Activated naive CD4-positive, alpha-beta T cell treated with anti-CD3 and anti-CD28 coated beads, Interleukin-2, amount 10 ng/mL, durations not matched to agents 7 days and 5 days (primary cell): ENCODE data around the gene DEPDC4.
"Not testable (repeated sequence)": the region's sequence is repeated elsewhere in the genome, so short reads cannot be mapped to it uniquely, and the experiment has no call there.

ENCODE experiments used
- CTCF ChIA-PET: fragments of 350-600 bp; sonication (Branson Sonifier 250); formaldehyde crosslinking; loops from one replicate; lab custom pipeline; 2021; ENCODE audit warnings: antibody characterized with exemption; lab: Charles Lee
- DNase-seq: peaks from one replicate; pipeline ENCODE4 v3.0.0-alpha.2; 2020
- H3K27ac Mint-ChIP-seq: one replicate; pipeline ENCODE4 v1.8.0; 2021; ENCODE audit warnings: mild to moderate bottlenecking, moderate library complexity, mixed read lengths
- H3K27me3 Mint-ChIP-seq: one replicate; pipeline ENCODE4 v1.8.0; 2021; ENCODE audit warnings: mild to moderate bottlenecking, mixed read lengths
- H3K36me3 Mint-ChIP-seq: one replicate; pipeline ENCODE4 v1.8.0; 2021; ENCODE audit warnings: mixed read lengths
- H3K4me1 Mint-ChIP-seq: one replicate; pipeline ENCODE4 v1.8.0; 2021; ENCODE audit warnings: mixed read lengths
- H3K4me3 Mint-ChIP-seq: one replicate; pipeline ENCODE4 v1.8.0; 2021; ENCODE audit warnings: mild to moderate bottlenecking, moderate library complexity, mixed read lengths
- H3K9me3 Mint-ChIP-seq: one replicate; pipeline ENCODE4 v1.8.0; 2021; ENCODE audit warnings: mixed read lengths

Gene DEPDC4

GRCh38 chr12:100266835-100267602, at the start of gene DEPDC4, which contains the start of gene SCYL2:
TSS of gene DEPDC4 (minus strand) at chr12:100267079. CDS start at chr12:100267076, 3 bp downstream.
TSS of gene SCYL2 (plus strand) at chr12:100267177. CDS start at chr12:100282971, 15,794 bp downstream.
- H3K27ac Mint-ChIP-seq = peak within 1 kb of the TSS; percentile 99
- CTCF ChIA-PET = interaction anchor here (0.6 to 1.2 kb wide), 2 partner anchors 32 to 113 kb away, joined by 3 to 5 read pairs; no protein-coding TSS in a partner anchor
- peak within 1 kb of the TSS; percentile 99 for H3K4me3 Mint-ChIP-seq
- peaks cover 7% of the 10 kb centered on the region for H3K36me3 Mint-ChIP-seq
- H3K27me3 Mint-ChIP-seq = no peaks in the 10 kb centered on the region
- no peaks in the 10 kb centered on the region for H3K9me3 Mint-ChIP-seq
- peak; percentile 93 for DNase-seq
- H3K4me1 Mint-ChIP-seq = peaks cover 32% of the 10 kb centered on the region

- no peak overlapping the region for H3K27ac Mint-ChIP-seq
- CTCF ChIA-PET = no interaction called here
Measured at GRCh38 chr12:100311317-100311716, 44.4 kb upstream of the DEPDC4 start.

GRCh38 chr12:100308138-100308537, 41.3 kb upstream of the DEPDC4 start:
- peaks cover 18% of the 10 kb centered on the region for H3K9me3 Mint-ChIP-seq
- DNase-seq, CTCF ChIA-PET, H3K4me3 Mint-ChIP-seq, H3K4me1 Mint-ChIP-seq, H3K27ac Mint-ChIP-seq, H3K27me3 Mint-ChIP-seq: not testable (repeated sequence)
- peaks cover 41% of the 10 kb centered on the region for H3K36me3 Mint-ChIP-seq

More at GRCh38 chr12:100311317-100311716, 44.4 kb upstream of the DEPDC4 start:
- H3K9me3 Mint-ChIP-seq = peaks cover 6% of the 10 kb centered on the region
- H3K4me3 Mint-ChIP-seq = no peak overlapping the region
- H3K27me3 Mint-ChIP-seq = no peaks in the 10 kb centered on the region
- no peaks in the 10 kb centered on the region for H3K4me1 Mint-ChIP-seq
- peaks cover 22% of the 10 kb centered on the region for H3K36me3 Mint-ChIP-seq
- DNase-seq = no peak

DNA sequence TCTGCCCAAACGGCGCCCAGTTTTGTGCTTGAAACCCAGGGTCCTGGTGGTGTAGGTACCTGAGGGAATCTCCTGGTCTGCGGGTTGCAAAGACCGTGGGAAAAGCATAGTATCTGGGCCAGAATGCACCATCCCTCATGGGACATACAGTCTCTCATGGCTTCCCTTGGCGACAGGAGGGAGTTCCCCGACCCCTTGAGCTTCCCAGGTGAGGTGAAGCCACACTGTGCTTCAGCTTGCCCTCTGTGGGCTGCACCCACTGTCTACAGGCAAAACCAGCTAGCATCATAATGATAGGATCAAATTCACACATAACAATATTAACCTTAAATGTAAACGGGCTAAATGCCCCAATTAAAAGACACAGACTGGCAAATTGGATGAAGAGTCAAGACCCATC, 37.5 kb upstream of the DEPDC4 start:
- H3K4me1 Mint-ChIP-seq, H3K27me3 Mint-ChIP-seq, CTCF ChIA-PET, H3K4me3 Mint-ChIP-seq, H3K27ac Mint-ChIP-seq, DNase-seq: not testable (repeated sequence)
- Mint-ChIP-seq H3K9me3 (peaks cover 29% of the 10 kb centered on the region), H3K36me3 (peaks cover 67% of the 10 kb centered on the region)

- no peak for DNase-seq
- H3K36me3 Mint-ChIP-seq = peaks cover 69% of the 10 kb centered on the region
- peaks cover 29% of the 10 kb centered on the region for H3K9me3 Mint-ChIP-seq
- no peaks in the 10 kb centered on the region for H3K27me3 Mint-ChIP-seq
- no peaks in the 10 kb centered on the region for H3K4me1 Mint-ChIP-seq
- no peak overlapping the region for H3K4me3 Mint-ChIP-seq
- CTCF ChIA-PET = no interaction called here
- H3K27ac Mint-ChIP-seq = no peak overlapping the region
Measured at GRCh38 chr12:100303831-100304230, 37.0 kb upstream of the DEPDC4 start.

DNA sequence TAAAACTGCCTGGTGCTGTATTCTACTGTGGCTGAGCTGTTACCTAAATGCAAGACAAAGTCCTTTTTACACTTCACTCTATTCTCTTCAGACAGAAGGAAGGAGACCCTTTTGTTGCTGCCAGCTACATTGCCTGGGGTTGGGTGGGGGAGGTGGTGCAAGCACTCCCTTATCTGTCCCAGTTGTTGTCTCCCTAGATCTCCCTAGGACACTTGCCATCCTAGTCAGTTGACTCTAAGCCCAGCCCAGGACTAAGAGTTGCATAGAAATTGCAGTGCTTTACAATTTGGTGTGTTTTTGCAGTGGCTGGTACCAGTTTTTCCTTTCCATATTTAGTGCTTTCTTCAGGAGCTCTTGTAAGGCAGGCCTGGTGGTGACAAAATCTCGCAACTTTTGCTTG, 35.2 kb upstream of the DEPDC4 start:
- Mint-ChIP-seq H3K4me3 (no peak overlapping the region), H3K36me3 (peaks cover 66% of the 10 kb centered on the region)
- CTCF ChIA-PET = no interaction called here

DNA sequence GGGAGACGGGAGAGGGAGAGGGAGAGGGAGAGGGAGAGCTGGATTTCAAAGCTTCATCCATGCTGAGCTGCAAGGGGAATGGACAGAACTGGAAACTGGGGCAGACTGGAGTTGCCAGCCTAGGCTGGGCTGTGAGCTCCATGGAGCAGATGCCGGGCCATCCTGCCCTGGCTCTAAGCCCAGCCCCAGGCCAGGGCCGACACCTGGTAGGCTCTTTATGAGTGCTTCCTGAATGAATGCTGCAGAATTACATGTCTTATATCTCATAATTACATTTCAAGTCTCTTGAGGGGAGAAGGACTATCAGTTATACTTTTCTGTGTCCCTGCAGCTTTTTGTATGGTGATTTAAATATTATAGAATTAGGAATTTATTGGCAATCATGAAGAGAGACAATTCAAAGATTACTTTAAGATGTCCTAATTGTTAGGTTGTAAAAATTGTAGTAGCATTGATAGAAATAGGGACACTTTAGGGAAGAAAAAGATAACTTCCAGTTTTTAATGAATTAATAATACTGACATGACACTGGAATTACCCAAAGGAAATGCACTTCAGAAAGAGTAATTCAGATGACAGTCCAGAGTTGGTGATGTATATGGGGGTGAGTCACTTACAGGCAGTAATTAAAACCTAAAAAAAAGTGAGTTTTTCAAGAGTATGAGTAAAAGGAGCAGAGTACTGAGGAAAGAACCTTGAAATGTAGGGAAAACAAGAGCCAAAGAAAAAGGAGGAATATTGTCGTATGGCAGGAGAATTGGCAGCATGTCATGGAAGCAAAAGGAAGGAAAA, 29.1 kb upstream of the DEPDC4 start:
- peaks cover 6% of the 10 kb centered on the region for H3K9me3 Mint-ChIP-seq
- H3K27me3 Mint-ChIP-seq = no peaks in the 10 kb centered on the region
- H3K27ac Mint-ChIP-seq = no peak overlapping the region
- H3K36me3 Mint-ChIP-seq = peaks cover 26% of the 10 kb centered on the region
- CTCF ChIA-PET = no interaction called here
- H3K4me3 Mint-ChIP-seq = no peak overlapping the region
- no peak for DNase-seq
- H3K4me1 Mint-ChIP-seq = no peaks in the 10 kb centered on the region

More for the DNA sequence above, 35.2 kb upstream of the DEPDC4 start:
- Mint-ChIP-seq H3K27ac (no peak overlapping the region), H3K4me1 (no peaks in the 10 kb centered on the region), H3K27me3 (no peaks in the 10 kb centered on the region), H3K9me3 (peaks cover 24% of the 10 kb centered on the region)
- no peak for DNase-seq

GRCh38 chr12:100294366-100294765, 27.5 kb upstream of the DEPDC4 start:
- H3K27ac Mint-ChIP-seq, H3K27me3 Mint-ChIP-seq, DNase-seq, H3K4me1 Mint-ChIP-seq, H3K9me3 Mint-ChIP-seq, CTCF ChIA-PET, H3K4me3 Mint-ChIP-seq: not testable (repeated sequence)
- H3K36me3 Mint-ChIP-seq = peaks cover 13% of the 10 kb centered on the region

- no peak overlapping the region for H3K27ac Mint-ChIP-seq
- peaks cover 9% of the 10 kb centered on the region for H3K36me3 Mint-ChIP-seq
- no peaks in the 10 kb centered on the region for H3K9me3 Mint-ChIP-seq
- DNase-seq = no peak
- H3K4me3 Mint-ChIP-seq = no peak overlapping the region
- no peaks in the 10 kb centered on the region for H3K4me1 Mint-ChIP-seq
- CTCF ChIA-PET = no interaction called here
- no peaks in the 10 kb centered on the region for H3K27me3 Mint-ChIP-seq
Measured at GRCh38 chr12:100293017-100293416, 26.1 kb upstream of the DEPDC4 start.

GRCh38 chr12:100290016-100290415, 23.1 kb upstream of the DEPDC4 start:
- no peak overlapping the region for H3K4me3 Mint-ChIP-seq
- no peak overlapping the region for H3K27ac Mint-ChIP-seq
- no peak for DNase-seq
- H3K4me1 Mint-ChIP-seq = no peaks in the 10 kb centered on the region
- H3K27me3 Mint-ChIP-seq = no peaks in the 10 kb centered on the region
- H3K36me3 Mint-ChIP-seq = peaks cover 5% of the 10 kb centered on the region
- no peaks in the 10 kb centered on the region for H3K9me3 Mint-ChIP-seq
- CTCF ChIA-PET = no interaction called here

GRCh38 chr12:100289038-100289437, 22.2 kb upstream of the DEPDC4 start:
- Mint-ChIP-seq H3K9me3 (no peaks in the 10 kb centered on the region), H3K4me1 (no peaks in the 10 kb centered on the region), H3K36me3 (peaks cover 5% of the 10 kb centered on the region), H3K4me3 (no peak overlapping the region), H3K27ac (no peak overlapping the region), H3K27me3 (no peaks in the 10 kb centered on the region)
- CTCF ChIA-PET = no interaction called here
- DNase-seq = no peak

- H3K9me3 Mint-ChIP-seq, H3K36me3 Mint-ChIP-seq, H3K4me3 Mint-ChIP-seq, H3K27me3 Mint-ChIP-seq, DNase-seq, H3K27ac Mint-ChIP-seq, H3K4me1 Mint-ChIP-seq, CTCF ChIA-PET: not testable (repeated sequence)
Measured at GRCh38 chr12:100284556-100284955, 17.7 kb upstream of the DEPDC4 start.

DNA sequence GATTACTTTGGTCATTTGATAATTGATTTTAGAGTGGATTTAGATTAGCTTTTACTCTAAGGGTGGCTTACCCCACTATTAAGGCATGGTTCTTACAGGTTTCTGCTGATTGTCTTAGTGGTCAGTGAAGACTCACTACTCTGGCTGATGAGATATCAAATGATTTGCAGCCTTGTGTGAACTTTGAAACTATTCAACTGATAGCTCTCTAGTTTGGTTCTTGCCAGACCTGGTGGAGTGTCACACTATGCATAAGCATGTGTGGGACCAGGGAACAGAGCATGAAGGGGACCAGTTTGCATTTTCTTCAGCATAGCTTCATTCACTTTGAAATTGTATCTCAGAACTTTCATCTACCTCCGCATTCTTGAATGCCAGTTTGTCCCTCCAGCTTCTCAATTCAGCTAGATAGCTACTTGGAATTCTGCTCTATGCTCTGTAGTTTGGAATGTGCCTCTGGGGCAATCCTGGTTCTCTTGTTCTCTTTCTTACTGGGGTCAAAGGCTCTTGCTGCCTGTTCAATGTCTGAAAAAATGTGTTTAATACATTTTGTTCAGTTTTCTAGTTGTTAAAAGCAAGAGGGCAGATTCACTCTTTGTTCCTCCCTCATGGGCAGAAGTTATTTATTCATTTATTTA, 12.8 kb upstream of the DEPDC4 start:
- Mint-ChIP-seq H3K4me3 (no peak overlapping the region), H3K36me3 (peaks cover 9% of the 10 kb centered on the region), H3K27me3 (no peaks in the 10 kb centered on the region), H3K27ac (no peak overlapping the region), H3K4me1 (peaks cover 5% of the 10 kb centered on the region), H3K9me3 (no peaks in the 10 kb centered on the region)
- DNase-seq = no peak
- CTCF ChIA-PET = no interaction called here

DNA sequence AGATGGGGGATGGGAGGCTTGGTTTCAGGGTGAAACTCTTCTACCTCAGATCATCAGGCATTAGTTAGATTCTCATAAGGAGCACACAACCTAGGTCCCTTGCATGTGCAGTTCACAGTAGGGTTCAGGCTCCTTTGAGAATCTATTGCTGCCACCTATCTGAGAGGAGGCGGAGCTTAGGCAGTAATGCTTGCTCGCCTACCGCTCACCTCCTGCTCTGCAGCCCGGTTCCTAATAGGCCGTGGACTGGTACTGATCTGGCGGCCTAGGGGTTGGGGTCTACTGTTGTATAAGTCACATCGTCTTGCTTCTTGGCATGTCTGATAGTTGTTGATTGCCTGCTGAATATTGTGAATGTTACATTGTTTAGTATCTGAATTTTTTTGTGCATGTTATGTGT, 12.3 kb upstream of the DEPDC4 start:
- Mint-ChIP-seq H3K36me3 (peaks cover 9% of the 10 kb centered on the region), H3K27ac (no peak overlapping the region), H3K9me3 (no peaks in the 10 kb centered on the region), H3K4me3 (no peak overlapping the region), H3K4me1 (peaks cover 5% of the 10 kb centered on the region), H3K27me3 (no peaks in the 10 kb centered on the region)
- no peak for DNase-seq
- CTCF ChIA-PET = no interaction called here
